IMR-90 (cell line): Measurements from ENCODE around the gene LIMS3.
"Not testable (repeated sequence)": the region's sequence is repeated elsewhere in the genome, so short reads cannot be mapped to it uniquely, and the experiment has no call there.

Experiments
- CEBPB ChIP-seq: IDR thresholded peaks from 2 replicates; pipeline ENCODE4 v1.6.1; 2012; ENCODE audit warnings: low read depth, low read length, improper control_type of control experiment
- CHD1 ChIP-seq: IDR thresholded peaks from 2 replicates; pipeline ENCODE4 v1.6.1; 2012; ENCODE audit warnings: low read depth, low read length, improper control_type of control experiment
- CTCF ChIP-seq: conservative IDR thresholded peaks from 2 replicates; pipeline ENCODE4 v1.5.1; 2012; ENCODE audit warnings: mild to moderate bottlenecking, low read depth, low read length, improper control_type of control experiment
- ELK1 ChIP-seq: fragments of 150-350 bp; IDR thresholded peaks from 2 replicates; pipeline ENCODE4 v1.6.1; 2016; ENCODE audit warnings: low read depth, mild to moderate bottlenecking, low read length, moderate library complexity, borderline replicate concordance
- MAFK ChIP-seq: IDR thresholded peaks from 2 replicates; pipeline ENCODE4 v1.6.1; 2012; ENCODE audit warnings: low read depth, low read length, improper control_type of control experiment
- MAZ ChIP-seq: IDR thresholded peaks from 2 replicates; pipeline ENCODE4 v1.6.1; 2012; ENCODE audit warnings: low read depth, mild to moderate bottlenecking, low read length, improper control_type of control experiment, moderate library complexity, borderline replicate concordance
- MXI1 ChIP-seq: IDR thresholded peaks from 2 replicates; pipeline ENCODE4 v1.6.1; 2012; ENCODE audit warnings: low read depth, mild to moderate bottlenecking, low read length, moderate library complexity, borderline replicate concordance
- POLR2A ChIP-seq: IDR thresholded peaks from 2 replicates; pipeline ENCODE4 v1.6.1; 2012; ENCODE audit warnings: mild to moderate bottlenecking, low read depth, low read length
- RAD21 ChIP-seq: IDR thresholded peaks from 2 replicates; pipeline ENCODE4 v1.6.1; 2012; ENCODE audit warnings: low read length, improper control_type of control experiment
- RCOR1 ChIP-seq: IDR thresholded peaks from 2 replicates; pipeline ENCODE4 v1.6.1; 2012; ENCODE audit warnings: mild to moderate bottlenecking, low read length, improper control_type of control experiment; ENCODE audit not compliant: insufficient replicate concordance
- RFX5 ChIP-seq: IDR thresholded peaks from 2 replicates; pipeline ENCODE4 v1.8.0; 2012; ENCODE audit warnings: low read depth, mild to moderate bottlenecking, low read length, moderate library complexity
- SMC3 ChIP-seq: fragments of 150-350 bp; IDR thresholded peaks from 2 replicates; pipeline ENCODE4 v1.6.1; 2016; ENCODE audit warnings: low read depth, mild to moderate bottlenecking, antibody characterized with exemption, low read length, moderate library complexity

- TF ChIP-seq CTCF, CHD1, POLR2A, MXI1, SMC3, MAFK, RAD21, ELK1, RFX5, RCOR1, MAZ, CEBPB: not testable (repeated sequence)
Measured at GRCh38 chr2:109927803-109928202, 29.3 kb downstream of the LIMS3 start.
